ENCODE data around the gene RABL2B.

- TF ChIP-seq ZFP30 (CRISPR knock-in tag; IDR thresholded peaks at IDR 0.05) (no peak), GLIS3 (CRISPR knock-in tag; IDR thresholded peaks at IDR 0.05) (no peak), OSR1 (CRISPR knock-in tag; IDR thresholded peaks at IDR 0.05) (no peak), PPARA (CRISPR knock-in tag; IDR thresholded peaks at IDR 0.05; ENCODE audit: borderline replicate concordance) (no peak), ZNF565 (CRISPR knock-in tag; conservative IDR thresholded peaks at IDR 0.05; ENCODE audit: low read depth) (no peak), ZC3H10 (CRISPR knock-in tag; IDR thresholded peaks at IDR 0.05) (no peak), ZNF70 (CRISPR knock-in tag; IDR thresholded peaks at IDR 0.05) (no peak), CSDC2 (CRISPR knock-in tag; IDR thresholded peaks at IDR 0.05) (no peak)
- TF ChIP-seq, protein P1, sequence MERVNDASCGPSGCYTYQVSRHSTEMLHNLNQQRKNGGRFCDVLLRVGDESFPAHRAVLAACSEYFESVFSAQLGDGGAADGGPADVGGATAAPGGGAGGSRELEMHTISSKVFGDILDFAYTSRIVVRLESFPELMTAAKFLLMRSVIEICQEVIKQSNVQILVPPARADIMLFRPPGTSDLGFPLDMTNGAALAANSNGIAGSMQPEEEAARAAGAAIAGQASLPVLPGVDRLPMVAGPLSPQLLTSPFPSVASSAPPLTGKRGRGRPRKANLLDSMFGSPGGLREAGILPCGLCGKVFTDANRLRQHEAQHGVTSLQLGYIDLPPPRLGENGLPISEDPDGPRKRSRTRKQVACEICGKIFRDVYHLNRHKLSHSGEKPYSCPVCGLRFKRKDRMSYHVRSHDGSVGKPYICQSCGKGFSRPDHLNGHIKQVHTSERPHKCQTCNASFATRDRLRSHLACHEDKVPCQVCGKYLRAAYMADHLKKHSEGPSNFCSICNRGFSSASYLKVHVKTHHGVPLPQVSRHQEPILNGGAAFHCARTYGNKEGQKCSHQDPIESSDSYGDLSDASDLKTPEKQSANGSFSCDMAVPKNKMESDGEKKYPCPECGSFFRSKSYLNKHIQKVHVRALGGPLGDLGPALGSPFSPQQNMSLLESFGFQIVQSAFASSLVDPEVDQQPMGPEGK (CRISPR knock-in tag; IDR thresholded peaks at IDR 0.05; ENCODE audit: borderline replicate concordance), result no peak
- TF ChIP-seq, protein P2, sequence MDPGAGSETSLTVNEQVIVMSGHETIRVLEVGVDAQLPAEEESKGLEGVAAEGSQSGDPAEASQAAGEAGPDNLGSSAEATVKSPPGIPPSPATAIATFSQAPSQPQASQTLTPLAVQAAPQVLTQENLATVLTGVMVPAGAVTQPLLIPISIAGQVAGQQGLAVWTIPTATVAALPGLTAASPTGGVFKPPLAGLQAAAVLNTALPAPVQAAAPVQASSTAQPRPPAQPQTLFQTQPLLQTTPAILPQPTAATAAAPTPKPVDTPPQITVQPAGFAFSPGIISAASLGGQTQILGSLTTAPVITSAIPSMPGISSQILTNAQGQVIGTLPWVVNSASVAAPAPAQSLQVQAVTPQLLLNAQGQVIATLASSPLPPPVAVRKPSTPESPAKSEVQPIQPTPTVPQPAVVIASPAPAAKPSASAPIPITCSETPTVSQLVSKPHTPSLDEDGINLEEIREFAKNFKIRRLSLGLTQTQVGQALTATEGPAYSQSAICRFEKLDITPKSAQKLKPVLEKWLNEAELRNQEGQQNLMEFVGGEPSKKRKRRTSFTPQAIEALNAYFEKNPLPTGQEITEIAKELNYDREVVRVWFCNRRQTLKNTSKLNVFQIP (CRISPR knock-in tag; IDR thresholded peaks at IDR 0.05; ENCODE audit: borderline replicate concordance, low read depth), result no peak
Measured at GRCh38 chr22:50734343-50734771, 49.1 kb downstream of the RABL2B start.

Measured in SK-N-SH treated with all-trans-retinoic acid at 6 μM for 48 hours (cell line).